ENCODE measurements around the gene TGFBR3. TPM values are rescaled to one million over a fixed set of nuclear protein-coding genes. Genes with fewer than 3 reads are reported as not detected.

The TGFBR3 gene
- total and polyA plus RNA-seq, 2 of the 8 experiments (the other 6 are each of a cell fraction or from before 2014, with no cell fraction given) = 2.0 to 6.1 TPM

DNA sequence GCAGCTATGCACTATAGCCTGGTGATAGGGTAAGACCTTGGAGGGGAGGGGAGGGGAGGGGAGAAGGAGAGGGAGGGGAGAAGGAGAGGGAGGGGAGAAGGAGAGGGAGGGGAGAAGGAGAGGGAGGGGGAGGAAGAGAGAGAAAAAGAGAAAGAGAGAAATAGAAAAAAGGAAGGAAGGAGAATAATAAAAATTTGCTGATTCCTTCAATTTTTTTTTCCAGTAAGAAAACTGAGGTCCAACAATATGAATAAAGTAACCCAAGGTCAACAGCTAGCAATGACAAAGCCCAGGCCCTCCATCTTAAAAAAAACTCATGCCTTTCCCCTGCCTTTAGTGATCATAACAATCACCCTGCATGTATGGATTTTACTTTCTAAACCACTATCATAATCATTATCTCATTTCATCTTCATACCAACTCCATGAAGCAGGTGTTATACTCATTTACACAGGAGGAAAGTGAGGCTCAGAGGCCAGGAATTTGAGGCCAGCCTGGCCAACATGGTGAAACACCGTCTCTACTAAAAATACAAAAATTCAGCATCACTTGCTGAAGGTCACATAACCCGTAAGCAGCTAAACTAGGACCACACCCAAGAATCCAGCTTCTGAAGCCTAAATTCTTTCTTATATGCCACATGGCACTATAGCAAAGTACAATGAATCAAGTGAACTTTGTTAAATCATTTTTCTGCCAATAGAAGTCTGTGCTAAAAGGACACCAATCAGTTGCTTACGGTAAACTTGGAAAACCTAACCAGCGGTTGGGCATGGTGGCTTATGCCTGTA is 39.9 kb upstream of the TGFBR3 start (continued):
- TF ChIP-seq, protein P1, sequence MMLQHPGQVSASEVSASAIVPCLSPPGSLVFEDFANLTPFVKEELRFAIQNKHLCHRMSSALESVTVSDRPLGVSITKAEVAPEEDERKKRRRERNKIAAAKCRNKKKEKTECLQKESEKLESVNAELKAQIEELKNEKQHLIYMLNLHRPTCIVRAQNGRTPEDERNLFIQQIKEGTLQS (IDR thresholded peaks at IDR 0.05; ENCODE audit: insufficient read depth, low read depth, low read length) = no peak
- no peak for TF ChIP-seq ASH2L (IDR thresholded peaks at IDR 0.05; ENCODE audit: low read length)
- no peak for TF ChIP-seq SP1 (IDR thresholded peaks at IDR 0.05; ENCODE audit: low read depth, low read length)
- TF ChIP-seq PHF8 (conservative IDR thresholded peaks at IDR 0.05; ENCODE audit: low read depth, low read length) = no peak
- TF ChIP-seq SAP30 (IDR thresholded peaks at IDR 0.05; ENCODE audit: insufficient read depth, insufficient replicate concordance, low read length) = no peak
- no peak for TF ChIP-seq GTF2F1 (IDR thresholded peaks at IDR 0.05; ENCODE audit: borderline replicate concordance, low read depth, low read length)
- no peak for TF ChIP-seq RXRA (IDR thresholded peaks at IDR 0.05; ENCODE audit: insufficient read depth, low read depth, low read length)

All from H1 (cell line).